MV-4-11 (cell line): Measurements from ENCODE around the gene PLSCR2.
"Not testable (repeated sequence)": the region's sequence is repeated elsewhere in the genome, so short reads cannot be mapped to it uniquely, and the experiment has no call there.

ENCODE experiments used
- DNase-seq: peaks from one replicate; lab custom pipeline; 2025; lab: John Stamatoyannopoulos, UW

The PLSCR2 gene

GRCh38 chr3:146416366-146416765, 53.0 kb downstream of the PLSCR2 start:
- DNase-seq, result no peak

- DNase-seq, result no peak
Measured at GRCh38 chr3:146414010-146414409, 55.4 kb downstream of the PLSCR2 start.

- DNase-seq, result not testable (repeated sequence)
Measured at GRCh38 chr3:146412711-146413110, 56.6 kb downstream of the PLSCR2 start.

GRCh38 chr3:146407956-146408355, 61.4 kb downstream of the PLSCR2 start:
- DNase-seq, result no peak

- no peak for DNase-seq
Measured at GRCh38 chr3:146404436-146404835, 64.9 kb downstream of the PLSCR2 start.

- DNase-seq, result no peak
Measured at GRCh38 chr3:146403792-146404191, 65.6 kb downstream of the PLSCR2 start.

GRCh38 chr3:146396792-146397191, 72.6 kb downstream of the PLSCR2 start:
- DNase-seq, result no peak

- DNase-seq, result no peak
Measured at GRCh38 chr3:146395164-146395563, 74.2 kb downstream of the PLSCR2 start.

GRCh38 chr3:146390957-146391356, 78.4 kb downstream of the PLSCR2 start:
- DNase-seq, result no peak

GRCh38 chr3:146390006-146390772, 79.2 kb downstream of the PLSCR2 start:
- DNase-seq, result no peak

GRCh38 chr3:146387566-146387965, 81.8 kb downstream of the PLSCR2 start:
- no peak for DNase-seq

GRCh38 chr3:146386936-146387335, 82.4 kb downstream of the PLSCR2 start:
- no peak for DNase-seq

- no peak for DNase-seq
Measured at GRCh38 chr3:146384786-146385185, 84.6 kb downstream of the PLSCR2 start.
